ENCODE results near the gene CERT1.
"Not testable (repeated sequence)": the region's sequence is repeated elsewhere in the genome, so short reads cannot be mapped to it uniquely, and the experiment has no call there.

The CERT1 gene, protein sequence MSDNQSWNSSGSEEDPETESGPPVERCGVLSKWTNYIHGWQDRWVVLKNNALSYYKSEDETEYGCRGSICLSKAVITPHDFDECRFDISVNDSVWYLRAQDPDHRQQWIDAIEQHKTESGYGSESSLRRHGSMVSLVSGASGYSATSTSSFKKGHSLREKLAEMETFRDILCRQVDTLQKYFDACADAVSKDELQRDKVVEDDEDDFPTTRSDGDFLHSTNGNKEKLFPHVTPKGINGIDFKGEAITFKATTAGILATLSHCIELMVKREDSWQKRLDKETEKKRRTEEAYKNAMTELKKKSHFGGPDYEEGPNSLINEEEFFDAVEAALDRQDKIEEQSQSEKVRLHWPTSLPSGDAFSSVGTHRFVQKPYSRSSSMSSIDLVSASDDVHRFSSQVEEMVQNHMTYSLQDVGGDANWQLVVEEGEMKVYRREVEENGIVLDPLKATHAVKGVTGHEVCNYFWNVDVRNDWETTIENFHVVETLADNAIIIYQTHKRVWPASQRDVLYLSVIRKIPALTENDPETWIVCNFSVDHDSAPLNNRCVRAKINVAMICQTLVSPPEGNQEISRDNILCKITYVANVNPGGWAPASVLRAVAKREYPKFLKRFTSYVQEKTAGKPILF

DNA sequence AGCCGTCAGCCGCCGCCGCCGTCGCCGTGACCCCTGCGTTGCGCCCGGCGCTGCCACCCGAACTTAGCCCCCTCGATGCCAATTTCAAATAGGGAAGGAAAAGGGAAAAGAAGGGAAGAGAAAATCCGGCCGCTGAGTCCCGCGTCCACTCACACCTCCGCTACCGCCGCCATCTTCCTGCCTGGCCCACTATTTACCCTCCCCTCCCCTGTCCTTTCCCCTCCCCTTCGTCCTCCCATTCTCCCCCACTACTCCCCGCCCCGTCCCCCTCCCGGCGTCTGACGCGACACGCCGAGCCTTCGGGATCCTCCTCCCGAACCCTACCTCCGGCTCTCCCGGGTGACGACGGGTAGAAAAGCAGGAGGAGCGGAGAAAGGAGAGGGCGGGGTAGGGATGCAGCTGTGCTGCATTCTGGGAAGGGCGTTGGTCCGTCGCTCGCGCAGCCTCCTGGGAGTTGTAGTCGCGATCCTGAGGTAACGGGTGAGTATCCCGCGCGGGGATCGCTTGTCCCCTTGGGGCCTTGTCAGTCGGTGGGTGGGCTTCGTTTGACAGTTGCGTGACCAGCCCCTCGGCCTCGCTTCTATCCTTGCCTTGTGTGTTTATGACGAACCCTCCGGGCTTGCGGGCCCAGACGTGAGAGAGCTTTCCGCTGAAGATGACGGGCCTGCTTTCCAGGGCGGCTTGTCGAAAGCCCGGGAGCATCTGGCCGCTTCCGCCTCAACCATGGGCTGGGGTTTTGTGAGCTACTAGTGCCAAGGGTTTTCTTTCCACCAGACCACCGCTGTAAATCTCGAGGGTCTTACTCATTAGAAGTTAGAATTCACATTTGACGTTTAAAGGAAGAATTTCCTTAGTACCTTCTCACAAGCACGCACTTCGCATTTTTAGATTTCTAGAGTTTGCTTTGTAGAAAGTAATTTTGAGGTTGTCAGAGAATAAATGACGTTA, at the start of gene CERT1, which contains the start of gene POLK:
TSS of gene CERT1 (minus strand) at position 195 of the 948 bp plus-strand sequence. CDS start 422 bp downstream, outside the sequence.
TSS of gene POLK (plus strand) at position 457 of the 948 bp plus-strand sequence.
- peak; percentile 78 for DNase-seq

DNA sequence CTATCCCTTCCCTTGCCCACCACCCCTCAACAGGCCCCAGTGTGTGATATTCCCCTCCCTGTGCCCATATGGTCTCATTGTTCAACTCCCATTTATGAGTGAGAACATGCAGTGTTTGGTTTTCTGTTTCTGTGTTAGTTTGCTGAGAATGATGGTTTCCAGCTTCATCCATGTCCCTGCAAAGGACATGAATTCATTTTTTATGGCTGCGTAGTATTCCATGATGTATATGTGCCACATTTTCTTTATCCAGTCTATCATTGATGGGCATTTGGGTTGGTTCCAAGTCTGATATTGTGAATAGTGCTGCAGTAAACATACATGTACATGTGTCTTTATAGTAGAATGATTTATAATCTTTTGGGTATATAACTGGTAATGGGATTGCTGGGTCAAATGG, 49.2 kb upstream of the CERT1 start:
- not testable (repeated sequence) for DNase-seq

DNA sequence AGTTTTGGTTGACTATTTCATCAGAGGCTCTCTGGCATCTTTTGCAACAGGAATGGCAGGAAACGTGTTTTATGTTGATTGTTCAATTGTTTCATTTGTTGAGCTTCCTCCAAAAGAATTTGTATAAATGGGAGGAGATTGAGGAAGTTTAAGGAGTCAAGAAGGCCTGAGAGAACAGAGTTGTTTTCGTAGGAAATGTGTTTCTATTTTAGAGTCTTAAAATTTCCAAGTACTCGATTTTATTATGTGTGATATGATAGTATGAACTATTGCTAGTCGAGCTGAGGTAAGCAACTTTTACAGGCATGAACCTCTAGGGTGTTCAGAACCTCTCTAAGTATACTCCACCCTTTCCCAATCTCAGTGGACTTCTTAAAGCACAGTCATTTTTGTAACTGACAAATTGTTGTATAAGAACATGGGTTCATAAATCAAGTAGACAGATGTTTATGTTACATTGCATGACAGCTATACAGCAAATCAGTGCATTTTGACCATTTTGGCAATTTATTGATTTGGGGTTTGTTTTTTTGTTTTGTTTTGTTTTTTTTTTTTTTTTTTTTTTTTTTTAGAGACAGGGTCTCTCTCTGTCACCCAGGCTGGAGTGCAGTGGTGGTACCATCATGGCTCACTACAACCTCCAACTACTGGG, 47.7 kb upstream of the CERT1 start:
- DNase-seq, result no peak

DNA sequence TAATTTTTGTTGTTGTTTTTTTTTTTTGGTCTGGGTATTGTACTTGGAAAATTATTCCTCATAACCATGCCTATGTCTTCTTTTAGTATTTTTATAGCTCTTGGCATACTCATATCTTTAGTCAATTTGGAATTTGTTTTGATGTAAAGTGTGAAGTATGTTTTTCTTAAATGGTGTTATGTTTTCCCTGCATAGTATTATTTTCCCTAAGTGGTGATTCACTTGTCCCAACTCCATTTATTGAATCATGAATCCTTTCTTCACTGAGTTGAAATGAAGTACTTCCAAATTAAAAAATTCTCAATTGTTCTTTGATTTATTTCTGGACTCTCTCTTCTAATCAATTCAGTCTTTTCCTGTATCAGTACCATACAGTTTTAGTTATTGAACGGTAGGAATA, 46.8 kb upstream of the CERT1 start:
- DNase-seq, result no peak

DNA sequence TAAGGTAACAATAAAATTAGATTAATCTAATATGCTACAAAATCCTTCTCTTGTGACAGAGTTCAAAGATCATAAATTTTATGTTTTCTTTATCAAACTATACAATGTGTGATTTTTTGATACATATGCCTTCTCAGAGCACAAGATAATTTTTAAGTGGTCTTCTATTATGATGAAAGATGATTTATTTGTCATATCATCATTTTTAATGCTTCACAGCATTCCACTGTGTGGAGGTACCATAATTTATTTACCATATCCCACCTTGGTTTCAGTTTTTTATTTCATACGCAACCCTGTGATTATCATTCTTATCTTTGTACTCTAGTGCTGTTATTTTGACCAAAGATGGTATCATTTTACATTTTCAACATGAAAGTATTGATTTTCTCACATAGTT, 41.9 kb upstream of the CERT1 start:
- no peak for DNase-seq

DNA sequence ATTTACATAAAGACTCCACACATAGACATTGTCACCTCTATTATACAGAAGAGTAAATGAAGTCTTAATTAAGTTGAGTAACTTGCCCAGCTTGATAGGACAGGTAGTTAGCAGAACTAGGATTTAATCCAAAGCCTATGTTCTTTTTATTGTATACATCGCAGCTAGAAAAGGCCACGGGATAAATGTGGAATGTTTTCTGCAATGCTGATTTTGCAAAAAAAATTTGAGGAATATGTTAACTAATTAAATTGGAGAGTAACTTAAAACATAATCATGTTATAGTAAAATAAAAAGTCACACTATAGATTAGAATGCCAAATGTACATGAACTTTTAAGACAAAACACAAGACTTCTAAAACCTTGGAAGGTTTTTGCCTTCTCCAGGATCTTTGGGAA, 41.3 kb upstream of the CERT1 start:
- no peak for DNase-seq

DNA sequence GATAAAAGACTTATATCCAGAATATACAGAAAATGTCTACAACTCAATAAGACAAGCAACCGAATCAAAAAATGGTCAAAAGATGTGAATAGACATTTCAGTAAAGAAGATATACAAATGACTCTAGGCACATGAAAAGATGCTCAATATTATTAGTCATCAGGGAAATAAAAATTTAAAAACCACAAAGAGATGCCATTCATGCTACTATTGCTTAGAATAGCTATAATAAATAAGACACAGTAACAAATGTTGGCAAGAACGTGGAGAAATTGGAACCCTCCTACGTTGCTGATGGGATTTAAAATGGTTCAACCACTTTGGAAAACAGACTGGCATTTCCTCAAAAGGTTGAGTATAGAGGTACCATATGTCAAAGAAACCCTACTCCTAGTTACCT, 40.0 kb upstream of the CERT1 start:
- no peak for DNase-seq

DNA sequence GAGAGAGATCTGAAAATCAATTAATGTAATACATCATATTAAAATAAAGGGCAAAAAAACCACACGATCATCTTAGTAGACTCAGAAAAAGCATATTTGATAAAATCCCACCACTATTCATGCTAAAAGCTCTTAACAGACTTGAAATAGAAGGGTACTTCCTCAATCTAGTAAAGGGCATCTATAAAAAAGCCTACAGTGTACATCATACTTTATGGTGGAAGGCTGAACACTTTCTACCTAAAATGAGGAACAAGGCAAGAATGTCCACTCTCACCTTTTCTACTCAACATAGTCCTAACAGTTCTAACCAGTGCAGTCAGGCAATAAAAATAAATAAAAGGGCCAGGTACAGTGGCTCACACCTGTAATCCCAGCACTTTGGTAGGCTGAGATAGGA, 39.2 kb upstream of the CERT1 start:
- DNase-seq, result no peak

DNA sequence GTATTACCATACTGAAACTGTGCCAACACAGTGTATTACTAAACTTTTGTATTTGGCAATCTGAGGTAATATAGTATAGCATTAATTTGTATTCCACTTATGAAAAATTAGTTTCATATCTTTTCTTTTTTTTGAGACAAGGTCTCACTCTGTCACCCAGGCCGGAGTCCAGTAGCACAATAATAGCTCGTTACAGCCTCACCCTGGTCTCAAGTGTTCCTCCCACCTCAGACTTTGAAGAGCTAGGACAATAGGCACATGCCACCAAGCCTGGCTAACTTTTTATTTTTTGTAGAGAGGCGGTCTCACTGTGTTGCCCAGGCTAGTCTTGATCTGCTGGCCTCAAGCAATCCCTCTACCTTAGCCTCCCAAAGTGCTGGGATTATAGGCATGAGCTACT, 36.4 kb upstream of the CERT1 start:
- DNase-seq, result no peak

DNA sequence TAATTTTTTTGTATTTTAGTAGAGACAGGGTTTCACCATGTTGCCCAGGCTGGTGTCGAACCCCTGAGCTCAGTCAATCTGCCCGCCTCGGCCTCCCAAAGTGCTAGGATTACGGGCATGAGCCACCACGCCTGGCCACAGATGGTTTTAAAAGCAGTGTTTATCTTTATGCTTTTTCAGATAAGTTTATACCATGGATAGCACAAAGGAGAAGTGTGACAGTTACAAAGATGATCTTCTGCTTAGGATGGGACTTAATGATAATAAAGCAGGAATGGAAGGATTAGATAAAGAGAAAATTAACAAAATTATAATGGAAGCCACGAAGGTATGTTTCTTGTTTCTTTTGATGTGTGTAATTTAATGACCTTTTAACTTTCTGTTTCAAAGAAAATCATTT, 35.4 kb upstream of the CERT1 start:
- no peak for DNase-seq

DNA sequence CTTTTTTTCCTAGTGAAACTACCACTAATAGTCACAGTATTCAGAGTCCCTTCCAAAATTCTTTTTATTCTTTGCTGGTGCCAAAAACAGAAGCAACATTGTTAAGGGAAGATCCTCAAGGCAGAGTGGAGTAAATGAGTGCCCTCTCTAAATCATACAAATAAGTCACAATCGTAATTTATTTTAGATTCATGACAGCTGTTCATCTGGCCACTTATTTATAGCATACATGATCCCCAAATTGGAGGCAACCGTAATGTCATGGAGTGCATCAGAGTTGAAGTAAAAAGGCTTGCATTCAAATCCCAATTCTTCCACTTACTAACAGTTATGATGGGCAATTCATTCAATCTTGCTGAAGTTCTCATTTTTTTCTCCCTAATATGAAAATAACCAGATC, 33.7 kb upstream of the CERT1 start:
- no peak for DNase-seq

DNA sequence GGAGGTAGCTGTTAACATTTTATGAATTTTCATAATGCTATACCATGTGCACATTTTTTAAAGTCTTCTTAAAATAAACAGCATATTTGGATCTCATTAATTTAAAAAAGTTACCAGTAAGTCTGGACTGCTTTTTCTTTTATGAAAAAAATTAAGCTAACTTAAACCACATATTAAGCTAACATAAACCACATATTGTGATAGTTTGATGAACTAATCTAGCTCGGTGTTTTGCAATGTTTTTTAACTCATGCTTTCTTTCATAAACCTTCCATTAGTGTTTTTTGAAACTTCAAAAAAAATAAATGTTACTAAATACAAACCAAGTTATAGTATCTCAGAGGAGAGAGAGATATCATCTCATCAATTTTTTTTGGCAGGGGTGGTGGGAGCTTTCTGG, 26.8 kb upstream of the CERT1 start:
- DNase-seq, result no peak

DNA sequence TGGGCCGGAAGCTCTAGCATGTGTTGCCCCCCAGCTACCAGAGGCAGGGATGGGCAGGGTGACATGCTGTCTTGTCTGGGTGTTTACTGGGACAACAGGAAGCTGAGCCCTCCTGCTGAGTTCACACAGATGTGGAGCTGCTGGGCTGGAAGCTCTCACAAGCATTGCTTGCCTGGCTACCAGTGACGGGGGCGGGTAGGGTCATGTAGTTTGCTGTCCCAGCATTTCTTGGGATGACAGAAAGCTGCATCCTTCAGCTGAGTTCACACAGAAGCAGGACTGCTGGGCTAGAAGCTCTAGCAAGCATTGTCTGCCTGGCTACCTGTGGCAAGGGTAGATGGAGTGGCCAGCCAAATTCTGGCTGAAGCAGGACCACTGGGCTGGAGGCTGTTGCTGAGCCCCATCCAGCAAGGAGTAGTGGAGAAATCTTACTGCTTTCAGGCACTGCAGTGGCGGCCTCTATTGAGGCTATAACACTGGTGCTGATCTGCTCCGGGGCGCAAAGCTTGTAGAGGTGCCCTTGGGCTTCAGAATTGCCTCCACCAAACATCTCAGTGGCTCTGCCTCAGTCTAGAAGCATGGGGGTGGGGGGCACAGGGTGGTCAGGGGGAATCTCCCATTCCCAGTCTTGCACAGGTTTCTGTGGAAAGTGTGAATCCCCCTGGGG, 25.4 kb upstream of the CERT1 start:
- no peak for DNase-seq

DNA sequence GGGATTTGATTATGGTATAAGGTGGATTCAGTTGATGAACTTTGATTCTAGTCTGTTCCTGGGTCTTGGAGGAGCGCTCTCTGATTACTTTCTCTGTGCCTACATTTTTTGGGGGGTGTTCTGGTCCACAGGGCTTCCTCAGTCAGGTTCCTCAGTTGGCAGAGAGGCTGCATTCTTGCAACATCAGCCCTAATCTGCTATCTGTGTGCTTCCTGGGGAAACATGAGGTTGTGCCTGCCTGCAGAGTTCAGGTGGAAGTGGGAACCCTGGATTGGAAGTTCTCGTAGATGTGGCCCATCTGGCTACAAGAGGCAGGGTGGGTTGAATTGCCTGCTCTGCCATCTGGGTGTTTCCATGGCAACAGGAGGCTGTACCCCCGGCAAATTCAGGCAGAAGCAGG, 24.7 kb upstream of the CERT1 start:
- no peak for DNase-seq

DNA sequence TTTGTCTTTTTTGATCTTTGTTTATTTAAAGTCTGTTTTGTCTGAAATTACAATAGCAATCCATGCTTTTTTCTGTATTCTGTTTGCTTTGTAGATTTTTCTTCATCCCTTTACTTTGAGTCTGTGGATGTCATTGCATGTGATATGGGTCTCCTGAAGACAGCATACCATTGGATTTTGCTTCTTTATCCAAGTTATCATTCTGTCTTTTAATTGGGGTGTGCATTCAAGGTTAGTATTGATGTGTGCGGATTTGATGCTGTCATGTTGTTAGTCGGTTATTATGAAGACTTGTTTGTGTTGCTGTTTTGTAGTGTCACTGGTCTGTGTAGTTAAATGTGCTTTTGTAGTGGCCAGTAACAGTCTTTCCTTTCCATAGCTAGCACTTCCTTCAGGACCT, 23.3 kb upstream of the CERT1 start:
- DNase-seq, result no peak

DNA sequence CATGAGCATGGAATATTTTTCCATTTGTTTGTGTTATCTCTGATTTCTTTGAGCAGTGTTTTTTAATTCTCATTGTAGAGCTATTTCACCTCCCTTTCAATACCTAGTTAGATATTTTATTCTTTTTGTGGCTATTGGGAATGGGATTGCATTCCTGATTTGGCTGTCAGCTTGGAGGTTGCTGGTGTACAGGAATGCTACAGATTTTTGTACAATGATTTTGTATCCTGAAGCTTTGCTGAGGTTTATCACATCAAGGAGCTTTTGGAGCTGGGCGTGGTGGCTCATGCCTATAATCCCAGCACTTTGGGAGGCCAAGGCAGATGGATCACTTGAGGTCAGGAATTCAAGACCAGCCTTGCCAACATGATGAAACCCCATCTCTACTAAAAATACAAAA, 22.3 kb upstream of the CERT1 start:
- DNase-seq, result not testable (repeated sequence)

DNA sequence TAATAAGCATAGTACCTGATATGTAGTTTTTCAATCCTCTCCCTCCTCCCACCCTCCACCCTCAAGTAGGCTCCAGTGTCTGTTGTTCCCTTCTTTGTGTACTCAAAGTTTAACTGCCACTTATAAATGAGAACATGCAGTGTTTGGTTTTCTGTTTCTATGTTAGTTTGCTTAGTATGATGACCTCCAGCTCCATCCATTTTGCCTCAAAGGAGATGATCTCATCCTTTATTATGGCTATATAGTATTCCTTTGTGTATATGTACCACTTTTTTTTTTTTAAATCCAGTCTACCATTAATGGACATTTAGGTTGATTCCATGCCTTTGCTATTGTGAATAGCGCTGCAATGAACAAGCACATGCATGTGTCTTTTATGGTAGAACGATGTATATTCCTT, 20.8 kb upstream of the CERT1 start:
- DNase-seq, result no peak

DNA sequence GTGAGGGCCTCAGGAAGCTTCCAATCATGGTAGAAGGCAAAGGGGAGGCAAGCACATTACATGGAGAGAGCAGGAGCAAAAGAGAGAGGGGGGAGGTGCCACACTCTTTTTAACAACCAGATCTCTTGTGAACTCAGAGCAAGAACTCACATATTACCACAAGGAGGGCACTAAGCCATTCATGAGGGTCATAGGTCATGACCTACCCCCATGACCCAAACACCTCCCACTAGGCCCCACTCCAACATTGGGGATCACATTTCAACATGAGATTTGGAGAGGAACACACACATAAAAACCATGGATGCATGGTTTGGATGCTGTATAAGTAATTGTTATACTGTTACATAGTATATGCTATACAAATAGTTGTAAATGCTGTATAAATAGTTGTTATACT, 17.8 kb upstream of the CERT1 start:
- DNase-seq, result no peak

DNA sequence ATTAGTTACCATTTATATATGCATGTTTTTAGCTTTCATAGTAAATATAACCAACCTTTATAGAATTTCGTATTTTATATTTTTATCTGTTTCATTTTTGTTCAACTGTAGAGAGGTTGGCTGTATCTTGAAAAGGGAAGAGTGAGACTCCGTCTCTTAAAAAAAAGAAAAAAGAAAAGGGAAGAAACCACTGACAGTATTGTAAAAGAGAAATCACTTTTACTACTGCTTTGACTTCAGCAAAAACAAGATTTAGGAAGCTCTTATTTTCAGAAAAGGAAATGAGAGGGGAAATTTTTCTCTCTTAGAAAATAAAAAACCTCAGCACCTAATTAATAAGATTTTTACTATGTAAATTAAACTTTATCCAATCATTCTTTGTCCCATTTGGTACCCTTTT, 14.6 kb upstream of the CERT1 start:
- no peak for DNase-seq

DNA sequence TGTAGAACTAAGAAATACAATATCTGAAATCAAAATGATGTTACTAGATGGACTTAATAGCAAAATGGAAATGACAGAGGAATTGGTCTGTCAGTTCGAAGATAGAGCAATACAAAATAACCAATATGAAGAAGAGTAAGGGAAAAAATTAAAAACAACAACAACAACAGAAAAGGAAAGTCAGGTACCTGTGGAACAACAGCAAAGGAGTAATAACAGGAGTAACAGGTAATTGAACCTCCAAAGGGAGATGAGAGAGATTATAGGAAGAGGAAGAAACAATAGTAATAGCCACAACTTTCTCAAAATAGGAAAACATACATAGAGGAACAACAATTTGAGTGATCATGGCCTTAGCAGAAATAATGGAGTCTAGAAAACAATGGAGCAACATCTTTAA, 13.9 kb upstream of the CERT1 start:
- no peak for DNase-seq

DNA sequence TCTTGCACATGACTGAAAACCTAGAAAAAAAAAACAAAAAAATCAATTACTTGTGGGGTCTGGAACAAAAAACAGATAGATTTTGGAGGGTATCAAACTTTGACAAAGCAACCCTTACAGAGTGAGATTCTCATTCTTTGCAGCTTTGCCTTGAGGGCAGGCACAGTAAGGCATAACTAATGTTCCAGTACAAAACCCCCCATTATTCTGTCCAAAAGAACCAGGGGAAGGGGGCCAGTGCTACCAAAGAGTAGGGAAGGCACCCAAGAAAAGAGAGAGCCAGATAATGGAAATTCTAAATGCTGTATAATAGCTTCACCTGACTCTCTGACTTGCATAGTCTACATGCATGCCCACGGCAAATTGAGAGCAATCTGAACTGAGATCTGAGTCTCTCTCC, 13.2 kb upstream of the CERT1 start:
- no peak for DNase-seq

DNA sequence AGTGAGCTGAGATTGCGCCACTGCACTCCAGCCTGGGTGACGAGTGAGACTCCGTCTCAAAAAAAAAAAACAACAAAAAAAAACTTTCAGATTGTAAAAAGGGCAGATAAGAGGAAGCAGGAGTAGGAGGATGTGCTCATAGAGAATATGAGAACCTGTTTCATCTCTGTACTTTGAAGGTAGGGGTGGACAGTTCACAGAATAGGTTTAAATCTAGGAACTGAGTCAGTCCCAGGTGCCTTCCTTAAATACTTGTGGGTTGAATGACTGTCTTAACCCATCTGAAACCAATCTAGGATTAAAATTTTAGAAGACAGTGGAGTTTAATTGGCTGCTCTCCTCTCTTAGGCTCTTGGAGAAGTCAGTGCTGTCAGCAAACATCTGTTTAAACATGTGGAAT, 12.6 kb upstream of the CERT1 start:
- no peak for DNase-seq
